GM21447 (cell line): ENCODE data around the gene KRT39.
"Not testable (repeated sequence)": the region's sequence is repeated elsewhere in the genome, so short reads cannot be mapped to it uniquely, and the experiment has no call there.

Experiments
- ATAC-seq: cut with Tn5 transposase; IDR thresholded peaks from one replicate; pipeline ENCODE4 v1.9.1; 2021; ENCODE audit not compliant: unreplicated experiment

Gene KRT39

DNA sequence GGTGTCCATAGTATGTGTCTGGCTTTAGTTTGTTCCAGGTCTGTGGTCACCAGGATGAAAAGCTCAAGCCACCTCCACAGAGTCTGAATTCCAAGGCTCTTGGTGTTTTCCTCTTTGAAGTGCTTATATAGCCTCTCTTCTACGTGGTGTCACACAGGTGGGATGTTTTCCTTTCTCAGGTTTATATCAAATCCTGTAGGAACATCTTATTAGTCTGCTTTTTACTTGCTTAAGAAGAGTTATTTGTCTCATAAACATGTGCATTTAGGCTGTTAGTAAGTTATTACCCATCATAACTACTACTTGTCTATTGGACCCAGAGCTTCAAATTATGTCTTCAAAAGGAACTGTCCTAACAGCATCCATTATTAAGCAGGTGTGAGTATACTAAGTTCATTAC is at the start of gene KRT39:
Gene KRT39, minus strand, starts transcription at position 101 of the 400 bp plus-strand sequence. Its CDS starts 92 bp downstream, at position 9.
- ATAC-seq: no peak

DNA sequence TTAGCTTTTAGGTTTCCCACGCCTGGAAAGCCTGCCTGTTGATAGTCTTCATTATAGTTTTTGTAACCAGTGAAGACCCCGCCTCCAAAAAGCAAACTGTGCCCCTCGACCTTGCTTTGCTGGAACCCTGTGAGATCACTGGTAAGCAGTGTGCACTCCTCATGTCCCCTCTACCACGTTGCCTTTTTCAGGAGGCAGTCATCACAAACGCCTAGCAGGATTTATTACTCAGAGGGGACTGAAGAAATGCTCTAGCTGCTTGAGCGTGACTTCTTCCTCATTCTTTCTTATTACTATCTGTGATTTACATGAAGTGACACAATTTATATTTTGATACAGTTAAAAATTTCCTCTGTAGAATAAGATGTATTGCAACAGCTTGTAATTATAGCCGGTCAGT is 48.7 kb upstream of the KRT39 start:
- no peak for ATAC-seq

- ATAC-seq: no peak
These were observed 46.9 kb upstream of the KRT39 start for GRCh38 chr17:41013606-41014005.

DNA sequence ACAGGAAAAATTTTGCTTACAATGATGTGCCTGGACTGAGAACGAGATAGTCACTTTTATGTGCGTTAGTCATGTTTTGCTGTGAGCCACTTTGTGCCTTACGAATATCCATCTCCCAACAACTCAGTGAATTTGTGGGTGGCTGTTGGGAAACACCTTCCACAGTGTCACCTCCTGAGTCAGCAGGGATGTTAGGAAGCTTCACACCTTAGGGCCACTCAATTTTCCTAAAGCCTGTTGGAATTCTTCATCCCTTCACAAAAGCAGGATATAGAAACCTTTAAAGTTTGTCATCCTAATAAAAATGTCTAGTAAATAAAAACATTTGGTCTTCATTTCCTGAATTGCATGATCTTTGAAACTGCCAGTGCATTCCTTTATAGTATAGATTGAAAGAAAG is 46.4 kb upstream of the KRT39 start:
- no peak for ATAC-seq

DNA sequence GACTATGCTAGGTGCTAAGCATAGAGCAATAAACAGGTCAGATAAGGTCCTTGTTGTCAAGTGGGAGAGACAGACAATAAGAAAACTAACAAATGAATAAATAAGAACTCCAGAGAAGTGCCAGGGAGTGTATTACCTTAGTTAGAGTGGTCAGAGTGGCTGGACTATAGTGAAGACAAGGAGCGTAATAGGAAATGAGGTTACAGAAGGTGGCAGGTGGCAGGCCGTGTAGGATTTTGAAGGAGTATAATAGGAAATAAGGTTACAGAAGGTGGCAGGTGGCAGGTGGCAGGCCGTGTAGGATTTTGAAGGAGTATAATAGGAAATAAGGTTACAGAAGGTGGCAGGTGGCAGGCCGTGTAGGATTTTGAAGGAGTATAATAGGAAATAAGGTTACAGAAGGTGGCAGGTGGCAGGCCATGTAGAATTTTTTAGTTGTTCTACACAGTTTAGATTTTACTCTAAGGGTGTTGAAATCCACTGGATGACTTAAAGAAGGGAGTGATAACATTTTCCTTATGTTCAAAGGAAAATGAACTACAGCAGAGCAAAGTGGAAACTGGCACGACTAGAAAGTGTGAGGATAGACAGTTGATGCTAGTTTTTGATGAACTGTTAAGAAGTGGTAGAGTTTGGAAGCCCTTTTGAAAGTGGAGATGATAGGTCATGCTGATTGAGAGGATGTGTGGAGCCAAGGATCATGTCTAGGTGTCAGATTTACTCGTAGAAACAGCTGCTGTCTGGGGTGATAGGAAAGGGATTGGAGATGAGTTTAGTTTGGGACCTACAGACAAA is 45.8 kb upstream of the KRT39 start:
- ATAC-seq: no peak

GRCh38 chr17:41010441-41010840 is 43.7 kb upstream of the KRT39 start:
- no peak for ATAC-seq

- no peak for ATAC-seq
These were observed 43.2 kb upstream of the KRT39 start for GRCh38 chr17:41009936-41010335.

DNA sequence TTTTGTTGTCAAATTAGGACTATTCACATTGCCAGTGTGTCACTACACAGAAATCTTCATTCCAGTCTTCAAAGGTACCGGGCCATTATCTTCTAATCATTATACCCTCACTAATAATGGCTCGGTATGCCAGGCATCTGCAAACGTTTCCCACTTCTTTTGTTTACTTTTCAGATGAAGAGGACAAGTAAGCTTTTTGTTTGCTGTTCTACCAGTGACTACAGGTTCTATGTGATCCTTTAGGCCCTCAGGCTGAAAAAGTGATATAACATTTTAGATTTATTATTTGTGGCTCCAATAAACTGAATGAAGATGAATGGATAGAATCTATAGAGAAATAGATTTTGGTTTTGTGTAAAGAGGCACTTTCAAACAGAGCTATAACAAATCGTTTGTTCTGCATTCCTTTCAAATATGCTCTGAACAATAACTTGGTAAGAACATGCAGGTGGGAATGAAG is 42.6 kb upstream of the KRT39 start:
- ATAC-seq: no peak

- ATAC-seq: no peak
These were observed 42.1 kb upstream of the KRT39 start, which contains the start of gene KRTAP3-1 for GRCh38 chr17:41008811-41009210. Gene KRTAP3-1 (minus strand): TSS chr17:41009128. CDS start chr17:41009074, 54 bp downstream.

- no peak for ATAC-seq
These were observed 37.6 kb upstream of the KRT39 start for GRCh38 chr17:41004397-41004796.

- ATAC-seq: no peak
These were observed 37.2 kb upstream of the KRT39 start for GRCh38 chr17:41003926-41004325.

- no peak for ATAC-seq
These were observed 36.1 kb upstream of the KRT39 start for GRCh38 chr17:41002814-41003213.

DNA sequence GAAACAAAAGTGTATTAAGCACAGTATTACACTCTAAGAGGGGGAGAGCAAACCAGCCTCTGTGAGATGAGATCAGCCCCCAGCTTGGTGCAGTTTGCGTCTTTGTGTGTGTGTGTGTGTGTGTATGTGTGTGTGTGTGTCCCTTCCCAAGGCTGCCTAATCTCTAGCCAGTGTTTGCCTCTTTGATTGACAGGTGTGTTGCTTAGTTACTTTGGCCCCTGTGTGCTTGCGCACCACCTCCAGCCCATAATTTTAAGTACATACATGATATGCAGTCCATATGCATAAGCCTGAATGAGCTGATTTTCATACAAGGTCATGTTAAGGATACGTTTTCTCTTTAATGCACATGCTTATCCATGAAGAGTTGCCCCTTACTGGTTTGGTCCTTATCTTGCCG is 35.0 kb upstream of the KRT39 start:
- no peak for ATAC-seq

GRCh38 chr17:40999563-40999962 is 32.8 kb upstream of the KRT39 start, which contains the start of gene KRTAP3-2:
Gene KRTAP3-2 (minus strand): TSS chr17:40999906. CDS start chr17:40999853, 53 bp downstream.
- not testable (repeated sequence) for ATAC-seq

DNA sequence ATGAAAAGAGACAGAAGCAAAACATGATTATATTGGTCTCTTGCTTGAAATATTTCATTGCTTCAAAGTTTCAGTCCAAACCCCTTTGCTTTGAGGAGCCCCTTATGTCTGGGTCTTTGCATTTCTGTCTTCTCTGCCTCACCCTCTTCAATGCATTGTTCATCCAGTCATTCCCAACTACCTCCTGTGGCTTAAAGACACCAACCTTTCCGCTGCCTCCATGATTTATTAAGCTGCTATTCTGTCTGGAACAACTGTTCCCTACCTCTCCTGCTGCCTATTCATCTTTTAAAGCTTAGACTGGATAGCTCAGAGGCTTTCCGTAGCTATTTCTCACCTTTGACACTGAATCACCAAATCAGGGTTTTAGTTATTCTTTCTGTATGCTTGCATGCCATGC is 30.6 kb upstream of the KRT39 start:
- ATAC-seq: no peak

DNA sequence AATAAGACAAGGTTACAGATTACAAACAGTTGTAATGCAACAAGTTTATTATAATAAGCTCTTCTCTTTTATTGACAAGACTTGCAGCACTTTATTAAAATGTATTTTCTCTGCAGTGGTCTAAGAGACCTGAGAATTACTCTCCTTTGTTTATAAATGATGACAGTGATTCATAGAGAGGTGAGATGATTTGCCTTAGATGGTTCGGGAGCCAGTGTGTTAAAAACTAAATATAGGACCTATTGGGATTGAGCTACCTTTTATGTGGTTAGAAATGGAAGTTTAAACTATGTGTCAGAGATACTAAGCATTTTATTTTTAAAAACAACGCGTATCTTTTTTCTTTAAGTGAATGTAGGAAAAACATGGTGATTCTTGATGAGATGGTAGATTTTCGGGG is 30.1 kb upstream of the KRT39 start:
- no peak for ATAC-seq

DNA sequence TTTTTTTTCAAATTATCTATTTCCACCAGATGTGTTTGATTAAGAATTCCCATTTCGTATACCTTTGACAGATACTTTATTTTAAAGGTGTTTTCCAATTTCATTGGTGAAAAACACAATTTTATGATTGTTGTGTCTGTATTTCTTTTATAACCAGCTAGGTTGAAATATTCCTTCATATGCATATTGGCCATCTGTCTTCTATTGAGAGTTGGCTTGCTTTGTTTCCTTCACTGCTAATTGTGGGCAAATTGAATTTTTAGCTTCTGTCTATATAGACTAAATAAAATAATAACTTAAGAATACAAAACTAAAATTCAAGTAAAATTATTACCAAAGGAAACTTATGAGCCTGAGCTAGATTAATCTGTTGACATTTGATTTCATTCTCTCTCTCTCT is 28.4 kb upstream of the KRT39 start:
- no peak for ATAC-seq

DNA sequence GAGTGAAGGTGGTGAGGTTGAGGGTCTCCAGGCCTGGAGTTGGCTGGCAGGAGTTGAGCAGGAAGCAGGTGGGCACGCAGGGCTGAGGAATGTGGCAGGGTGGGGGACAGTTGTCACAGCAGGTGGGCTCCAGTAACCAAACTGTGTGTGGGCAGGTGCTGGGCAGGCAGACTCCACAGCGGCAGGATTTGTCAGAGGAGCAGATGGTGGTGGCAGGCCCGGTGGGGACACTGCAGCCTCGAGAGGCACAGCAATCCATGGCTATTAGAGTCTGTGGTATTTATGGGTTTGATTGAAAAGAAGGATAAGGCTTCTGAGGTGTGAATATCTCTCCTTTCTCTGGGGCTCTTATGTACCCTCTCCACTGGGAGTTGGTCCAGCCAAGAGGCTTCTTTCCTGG is 27.1 kb upstream of the KRT39 start, which contains the start of gene KRTAP3-3:
Gene KRTAP3-3, minus strand, starts transcription at position 326 of the 400 bp plus-strand sequence. Its CDS starts 67 bp downstream, at position 259.
- ATAC-seq: no peak

- no peak for ATAC-seq
These were observed 26.3 kb upstream of the KRT39 start for GRCh38 chr17:40993084-40993483.

DNA sequence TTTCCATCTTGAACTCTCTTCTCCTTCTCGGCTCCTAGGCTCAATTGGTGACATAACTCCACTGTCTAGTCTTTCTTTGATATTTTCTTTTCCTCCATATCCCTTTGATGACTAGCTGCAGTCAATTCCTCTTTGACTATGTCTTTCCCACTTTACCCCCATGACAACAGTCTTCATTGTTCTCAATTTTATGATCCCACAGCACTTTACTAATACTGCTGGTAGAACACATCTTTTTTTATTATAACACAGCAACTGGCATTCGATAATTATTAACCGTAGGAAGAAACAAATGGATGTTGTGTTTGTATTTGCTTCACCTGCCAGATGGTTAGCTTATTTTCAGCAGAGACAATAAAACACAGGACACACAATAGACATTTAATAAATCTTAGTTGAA is 25.9 kb upstream of the KRT39 start:
- ATAC-seq: no peak

DNA sequence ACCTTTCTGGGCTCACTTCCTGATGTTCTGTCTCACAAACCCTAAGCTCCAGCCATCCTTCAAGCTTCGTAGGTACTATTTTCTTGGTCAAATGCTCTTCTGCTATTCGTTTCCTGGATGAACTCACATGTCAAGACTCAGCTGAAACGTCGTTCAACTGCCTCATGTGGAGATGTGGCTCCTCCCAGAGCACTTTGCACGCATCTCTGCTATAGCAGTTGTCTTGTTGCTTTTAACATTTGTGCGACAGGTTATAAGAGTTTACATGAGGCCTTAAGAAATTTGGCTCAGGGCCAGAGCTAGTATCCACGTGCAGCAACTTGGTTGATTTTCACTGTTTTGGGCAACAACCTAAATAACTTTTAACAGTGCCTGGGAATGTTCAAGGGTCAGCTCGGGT is 20.2 kb upstream of the KRT39 start:
- ATAC-seq: no peak

GRCh38 chr17:40984226-40984625 is 17.5 kb upstream of the KRT39 start, which contains the start of gene KRT40:
Gene KRT40 (minus strand): TSS chr17:40984326. CDS start chr17:40984273, 53 bp downstream.
- no peak for ATAC-seq
